Tibial nerve (tissue), 4 donors: ENCODE data around the gene UCP1. TPM values are rescaled to one million over a fixed set of nuclear protein-coding genes. Genes with fewer than 3 reads are reported as not detected.

Experiments
- DNase-seq, 2 donors: peaks; one replicate each; pipeline ENCODE4 v3.0.0-alpha.2; 2019; ENCODE audit warnings: low spot score in 2 of 2
- H3K27ac ChIP-seq, 4 donors: fragments of 200-600 bp; sonication (generic) in 3 of 4; one replicate each; pipeline ENCODE4 v1.5.1; 2017 to 2019; ENCODE audit warnings: mild to moderate bottlenecking in 1 of 4
- H3K27me3 ChIP-seq, 2 donors: fragments of 200-600 bp; sonication (generic) in 1 of 2; one replicate each; pipeline versions ENCODE4 v1.5.1 to v1.6.0; 2017 to 2019
- H3K36me3 ChIP-seq, 3 donors: fragments of 200-600 bp; sonication (generic); one replicate each; pipeline ENCODE4 v1.5.1; 2018 to 2019
- H3K4me1 ChIP-seq, 4 donors: fragments of 200-600 bp; sonication (generic) in 3 of 4; one replicate each; pipeline ENCODE4 v1.5.1; 2017 to 2019
- H3K4me3 ChIP-seq, 4 donors: fragments of 200-600 bp; sonication (generic) in 3 of 4; one replicate each; pipeline ENCODE4 v1.5.1; 2017 to 2019; ENCODE audit warnings: mild to moderate bottlenecking in 1 of 4, moderate library complexity in 1 of 4
- H3K9me3 ChIP-seq, 4 donors: fragments of 200-600 bp; sonication (generic) in 3 of 4; one replicate each; pipeline ENCODE4 v1.5.1; 2017 to 2019
- EP300 ChIP-seq, 2 donors: sonication (generic); formaldehyde crosslinking; IDR thresholded peaks; one replicate each; pipeline ENCODE4 v1.6.1; 2017; ENCODE audit warnings: antibody characterized with exemption in 2 of 2, mild to moderate bottlenecking in 1 of 2
- POLR2A ChIP-seq, 2 donors: fragments of 450-650 bp; IDR thresholded peaks; one replicate each; pipeline ENCODE4 v1.6.1; 2017; ENCODE audit warnings: antibody characterized with exemption in 2 of 2, mild to moderate bottlenecking in 2 of 2, moderate library complexity in 2 of 2
- WGBS, 2 donors: methylation state at CpG; one replicate each; pipeline ENCODE4 v1.1.5; 2018; 5-methylcytosine and 5-hydroxymethylcytosine counted together
- total RNA-seq, 4 donors: library from RNA; depleted of rRNA; stranded (reverse); fragments of >200 nt; gene quantifications; one replicate each; pipeline ENCODE4 v1.1.0, GENCODE V29; 2016
- TF ChIP-seq, protein P1 (sequence below), 5 experiments: fragments of 200-600 bp in 3 of 5; fragments of 450-650 bp in 2 of 5; sonication (generic) in 3 of 5; IDR thresholded peaks; one replicate each; pipeline ENCODE4 v1.5.1; 2016 to 2019; ENCODE audit warnings: antibody characterized with exemption in 5 of 5, mild to moderate bottlenecking in 3 of 5, moderate library complexity in 2 of 5

The UCP1 gene
- total RNA-seq, 4 donors from 2014 or later = not detected

DNA sequence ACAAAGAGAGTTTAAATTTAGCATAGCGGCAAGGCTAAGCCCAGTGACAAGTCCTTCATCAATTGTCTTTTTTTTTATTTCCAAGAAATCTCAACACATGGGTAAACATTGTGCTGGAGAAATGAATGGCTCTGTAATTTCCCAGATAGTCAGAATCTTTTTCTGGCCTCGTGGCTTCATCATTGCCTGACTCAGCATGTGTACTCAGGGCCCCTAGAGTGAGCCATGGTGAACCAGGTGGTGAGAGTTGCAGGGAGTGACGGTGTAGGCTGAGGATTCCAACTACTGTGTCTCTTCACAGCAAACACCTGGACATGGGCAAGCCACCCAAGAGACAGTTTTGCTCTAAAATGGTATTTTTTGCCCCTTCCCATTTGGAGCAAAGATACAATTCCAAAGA, 43.1 kb upstream of the UCP1 start:
- Histone ChIP-seq H3K9me3 (no peaks in the 10 kb centered on the region), H3K27ac (no peak overlapping the region), H3K27me3 (no peaks in the 10 kb centered on the region), H3K4me1 (peaks cover 0 to 7% (median 0%) of the 10 kb centered on the region in 4 donors), H3K36me3 (no peaks in the 10 kb centered on the region), H3K4me3 (no peak overlapping the region)
- TF ChIP-seq POLR2A (IDR thresholded peaks at IDR 0.05) = no peak
- TF ChIP-seq, protein P1, sequence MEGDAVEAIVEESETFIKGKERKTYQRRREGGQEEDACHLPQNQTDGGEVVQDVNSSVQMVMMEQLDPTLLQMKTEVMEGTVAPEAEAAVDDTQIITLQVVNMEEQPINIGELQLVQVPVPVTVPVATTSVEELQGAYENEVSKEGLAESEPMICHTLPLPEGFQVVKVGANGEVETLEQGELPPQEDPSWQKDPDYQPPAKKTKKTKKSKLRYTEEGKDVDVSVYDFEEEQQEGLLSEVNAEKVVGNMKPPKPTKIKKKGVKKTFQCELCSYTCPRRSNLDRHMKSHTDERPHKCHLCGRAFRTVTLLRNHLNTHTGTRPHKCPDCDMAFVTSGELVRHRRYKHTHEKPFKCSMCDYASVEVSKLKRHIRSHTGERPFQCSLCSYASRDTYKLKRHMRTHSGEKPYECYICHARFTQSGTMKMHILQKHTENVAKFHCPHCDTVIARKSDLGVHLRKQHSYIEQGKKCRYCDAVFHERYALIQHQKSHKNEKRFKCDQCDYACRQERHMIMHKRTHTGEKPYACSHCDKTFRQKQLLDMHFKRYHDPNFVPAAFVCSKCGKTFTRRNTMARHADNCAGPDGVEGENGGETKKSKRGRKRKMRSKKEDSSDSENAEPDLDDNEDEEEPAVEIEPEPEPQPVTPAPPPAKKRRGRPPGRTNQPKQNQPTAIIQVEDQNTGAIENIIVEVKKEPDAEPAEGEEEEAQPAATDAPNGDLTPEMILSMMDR (IDR thresholded peaks at IDR 0.05) = no peak
- WGBS, 2 donors = 60 to 64% methylated on average over 3 of the region's 3 CpGs
- DNase-seq = no peak

DNA sequence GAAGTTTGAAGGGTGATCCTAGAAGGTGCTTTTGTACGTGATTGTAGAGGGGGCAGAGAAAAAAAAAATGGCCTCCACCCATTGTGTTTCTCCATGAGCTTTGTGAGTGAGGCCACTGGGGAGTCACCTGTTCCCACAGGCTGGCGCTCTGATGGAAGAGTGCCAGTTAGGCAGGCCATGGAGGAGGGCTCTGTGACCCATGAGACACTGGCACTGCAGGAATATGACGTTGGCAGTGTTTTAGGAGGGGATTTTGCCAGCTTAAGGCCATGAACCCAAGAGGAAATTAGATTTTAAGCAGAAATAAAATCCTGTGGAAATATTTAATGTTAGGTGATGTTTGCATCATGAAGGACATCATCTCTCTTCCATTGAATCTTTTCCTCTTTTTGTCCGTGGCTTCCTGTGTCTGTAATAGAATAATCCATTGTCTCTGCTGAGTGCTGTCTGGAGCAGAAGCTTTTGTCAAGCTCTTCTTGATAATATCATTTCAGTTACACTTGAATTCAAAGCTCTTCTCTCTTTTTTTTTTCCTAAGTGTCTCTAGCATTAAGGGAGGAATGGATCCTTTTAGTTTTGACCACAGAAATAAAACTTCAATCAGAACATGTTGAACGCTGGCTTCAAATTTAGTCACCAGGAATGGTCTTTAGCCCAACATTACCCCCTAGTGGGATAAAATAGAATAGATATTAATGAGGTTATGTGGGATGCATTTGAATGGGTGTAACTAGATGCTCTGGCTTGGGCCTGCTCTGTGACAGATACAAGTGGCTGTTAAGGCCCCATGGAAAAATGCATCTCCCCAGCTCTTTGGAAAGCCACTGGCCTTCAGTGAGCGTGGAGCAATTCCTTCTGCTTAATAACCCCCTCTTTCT, 41.0 kb upstream of the UCP1 start:
- DNase-seq = no peak
- no peaks in the 10 kb centered on the region for H3K36me3 ChIP-seq
- peak overlapping the region in 1 of 4 donors; percentile 41 for H3K27ac ChIP-seq
- H3K9me3 ChIP-seq = no peaks in the 10 kb centered on the region
- WGBS, 2 donors = 23 to 31% methylated on average over 6 of the region's 6 CpGs
- H3K27me3 ChIP-seq = no peaks in the 10 kb centered on the region
- peaks cover 0 to 7% (median 0%) of the 10 kb centered on the region in 4 donors for H3K4me1 ChIP-seq
- no peak for TF ChIP-seq POLR2A (IDR thresholded peaks at IDR 0.05)
- TF ChIP-seq, protein P1 (IDR thresholded peaks at IDR 0.05) = peak; percentile 40 to 52 (median 45)
- no peak overlapping the region for H3K4me3 ChIP-seq

DNA sequence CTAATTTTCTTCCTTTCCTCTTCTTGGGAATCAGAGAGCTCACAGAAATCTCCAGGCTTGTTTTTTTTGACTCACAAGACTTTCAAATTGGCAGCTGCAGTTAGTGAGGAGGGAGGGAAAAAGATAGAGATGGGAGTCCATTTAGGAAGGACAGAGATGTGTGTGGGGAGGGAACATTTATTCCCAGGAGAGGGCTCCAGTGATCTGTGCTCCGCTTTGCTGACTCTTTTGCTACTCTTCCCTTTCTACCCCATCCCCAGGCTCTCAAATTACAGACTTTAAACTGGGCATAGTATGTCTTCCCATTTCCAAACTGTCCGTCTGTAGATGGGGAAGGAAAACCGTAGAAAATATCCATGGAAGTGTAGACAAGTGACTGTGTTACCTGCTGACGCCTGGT, 39.1 kb upstream of the UCP1 start:
- 83 to 91% methylated on average over 4 of the region's 4 CpGs for WGBS, 2 donors

DNA sequence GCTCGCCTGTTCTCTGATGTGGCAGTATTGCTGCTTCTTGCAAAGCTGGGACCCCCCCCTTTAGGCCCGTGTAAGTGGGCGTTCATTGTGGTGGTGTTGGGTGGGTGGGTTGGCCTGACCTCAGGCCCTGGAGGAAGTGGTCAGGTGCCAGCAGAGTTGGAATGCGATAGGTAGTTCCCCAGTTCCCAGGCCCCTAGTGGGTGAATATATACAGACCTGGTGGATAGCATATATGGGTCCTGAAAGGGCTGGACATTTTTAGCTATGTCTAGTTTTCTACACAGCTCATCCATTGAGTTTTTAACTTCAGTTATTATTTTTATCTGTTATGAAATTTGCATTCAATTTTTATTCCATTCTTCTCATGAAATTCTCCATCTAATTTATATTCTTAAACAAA, 35.8 kb upstream of the UCP1 start:
- H3K36me3 ChIP-seq = no peaks in the 10 kb centered on the region
- 82 to 88% methylated on average over 4 of the region's 4 CpGs for WGBS, 2 donors
- no peak overlapping the region for H3K27ac ChIP-seq
- no peak overlapping the region for H3K4me3 ChIP-seq
- H3K27me3 ChIP-seq = no peaks in the 10 kb centered on the region
- H3K4me1 ChIP-seq = peaks cover 0 to 3% (median 0%) of the 10 kb centered on the region in 4 donors
- no peak for TF ChIP-seq EP300 (IDR thresholded peaks at IDR 0.05)
- TF ChIP-seq, protein P1 (IDR thresholded peaks at IDR 0.05) = no peak
- TF ChIP-seq POLR2A (IDR thresholded peaks at IDR 0.05) = no peak
- DNase-seq = no peak
- no peaks in the 10 kb centered on the region for H3K9me3 ChIP-seq

More for the DNA sequence above, 39.1 kb upstream of the UCP1 start:
- no peak for TF ChIP-seq EP300 (IDR thresholded peaks at IDR 0.05)
- TF ChIP-seq, protein P1 (IDR thresholded peaks at IDR 0.05) = no peak
- TF ChIP-seq POLR2A (IDR thresholded peaks at IDR 0.05) = no peak
- Histone ChIP-seq H3K4me3 (no peak overlapping the region), H3K36me3 (no peaks in the 10 kb centered on the region), H3K27ac (no peak overlapping the region), H3K9me3 (no peaks in the 10 kb centered on the region), H3K4me1 (peaks cover 0 to 7% (median 0%) of the 10 kb centered on the region in 4 donors), H3K27me3 (no peaks in the 10 kb centered on the region)
- no peak for DNase-seq

DNA sequence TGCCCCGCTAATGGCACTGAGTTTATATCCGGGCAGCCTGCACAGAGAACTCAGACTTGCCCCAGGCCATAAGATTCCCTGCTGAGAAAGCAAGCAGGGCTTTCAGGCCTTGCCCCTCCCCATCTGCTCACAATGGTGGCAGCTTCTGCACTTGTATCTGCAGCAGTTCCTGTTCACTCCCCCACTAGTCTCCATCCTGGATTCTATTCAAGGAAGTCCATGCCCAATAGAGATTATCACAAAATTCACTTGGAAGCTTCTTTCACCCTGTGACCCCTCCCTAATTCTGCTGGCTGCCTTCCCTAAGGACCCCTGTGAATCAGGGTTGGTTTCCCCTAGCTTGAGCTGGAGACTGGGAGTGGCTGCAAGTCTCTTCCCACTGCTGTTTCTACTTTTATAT, 34.5 kb upstream of the UCP1 start:
- Histone ChIP-seq H3K4me1 (no peaks in the 10 kb centered on the region), H3K4me3 (no peak overlapping the region), H3K36me3 (no peaks in the 10 kb centered on the region), H3K27ac (no peak overlapping the region), H3K27me3 (no peaks in the 10 kb centered on the region), H3K9me3 (no peaks in the 10 kb centered on the region)
- 49 to 70% methylated on average over 2 of the region's 2 CpGs for WGBS, 2 donors
- DNase-seq = no peak
- TF ChIP-seq POLR2A (IDR thresholded peaks at IDR 0.05) (no peak), EP300 (IDR thresholded peaks at IDR 0.05) (no peak)
- TF ChIP-seq, protein P1 (IDR thresholded peaks at IDR 0.05) = no peak
